Testis (tissue), 2 donors: ENCODE results near the gene AUTS2.

Experiments used
- CTCF ChIP-seq, 3 experiments: fragments of 450-650 bp in 2 of 3; fragments of 200-600 bp in 1 of 3; sonication (generic) in 1 of 3; IDR thresholded peaks; one replicate each; pipeline ENCODE4 v1.5.1; 2016 to 2019; ENCODE audit warnings: antibody characterized with exemption in 3 of 3, mild to moderate bottlenecking in 2 of 3, moderate library complexity in 1 of 3
- POLR2A ChIP-seq: fragments of 450-650 bp; IDR thresholded peaks from one replicate; pipeline ENCODE4 v1.6.1; 2017; ENCODE audit warnings: antibody characterized with exemption, mild to moderate bottlenecking, moderate library complexity

- TF ChIP-seq CTCF (IDR thresholded peaks at IDR 0.05) (no peak), POLR2A (no peak)
These were observed 130.0 kb downstream of the AUTS2 start for GRCh38 chr7:69728304-69728703.
